ENCODE measurements around the gene DECR2.
"Not testable (repeated sequence)": the region's sequence is repeated elsewhere in the genome, so short reads cannot be mapped to it uniquely, and the experiment has no call there.

The DECR2 gene

GRCh38 chr16:400061-400591 is 1.6 kb upstream of the DECR2 start:
- peak overlapping the region; percentile 89 for H3K4me3 ChIP-seq
- H3K4me1 ChIP-seq = peaks cover 64% of the 10 kb centered on the region
- peaks cover 28% of the 10 kb centered on the region for H4K20me1 ChIP-seq

GRCh38 chr16:404971-405486 is 3.3 kb downstream of the DECR2 start:
- H3K27me3 ChIP-seq = no peaks in the 10 kb centered on the region
- peaks cover 4% of the 10 kb centered on the region for H4K20me1 ChIP-seq
- no peak overlapping the region for H3K4me3 ChIP-seq
- H3K4me1 ChIP-seq = peaks cover 58% of the 10 kb centered on the region
- H3K36me3 ChIP-seq = peaks cover 9% of the 10 kb centered on the region
- H3K9ac ChIP-seq = 0 out of 2 replicates have a peak overlapping the region, but pooled peaks have one; percentile 34
- no peak for TF ChIP-seq Cebpa-rat (IDR thresholded peaks at IDR 0.05)
- no peaks in the 10 kb centered on the region for H3K9me3 ChIP-seq
- H3K4me2 ChIP-seq = peak overlapping the region; percentile 67
- H3K27ac ChIP-seq = 0 out of 2 replicates have a peak overlapping the region, but pooled peaks have one; percentile 31

More at GRCh38 chr16:400061-400591, 1.6 kb upstream of the DECR2 start:
- no peak for TF ChIP-seq Cebpa-rat (IDR thresholded peaks at IDR 0.05)
- H3K27me3 ChIP-seq = no peaks in the 10 kb centered on the region
- H3K36me3 ChIP-seq = peaks cover 26% of the 10 kb centered on the region
- peak overlapping the region; percentile 95 for H3K4me2 ChIP-seq
- no peaks in the 10 kb centered on the region for H3K9me3 ChIP-seq
- H3K9ac ChIP-seq = peak overlapping the region; percentile 88; the same call in 1 of the 2 replicates
- H3K27ac ChIP-seq = peak overlapping the region; percentile 79; the same call in 1 of the 2 replicates

GRCh38 chr16:405548-406506 is 4.1 kb downstream of the DECR2 start:
- no peak for TF ChIP-seq Cebpa-rat (IDR thresholded peaks at IDR 0.05)
- Histone ChIP-seq H3K36me3 (peaks cover 5% of the 10 kb centered on the region), H3K4me1 (peaks cover 58% of the 10 kb centered on the region), H3K4me3 (no peak overlapping the region), H3K27ac (peak overlapping the region; percentile 53), H4K20me1 (no peaks in the 10 kb centered on the region), H3K9ac (0 out of 2 replicates have a peak overlapping the region, but pooled peaks have one; percentile 34), H3K27me3 (no peaks in the 10 kb centered on the region), H3K9me3 (no peaks in the 10 kb centered on the region), H3K4me2 (peak overlapping the region; percentile 67)

GRCh38 chr16:407253-407652 is 5.6 kb downstream of the DECR2 start:
- H3K4me2 ChIP-seq = no peak overlapping the region
- no peak overlapping the region for H3K27ac ChIP-seq
- peaks cover 69% of the 10 kb centered on the region for H3K4me1 ChIP-seq
- H3K36me3 ChIP-seq = peaks cover 5% of the 10 kb centered on the region
- no peaks in the 10 kb centered on the region for H3K9me3 ChIP-seq
- H3K9ac ChIP-seq = no peak overlapping the region
- no peak overlapping the region for H3K4me3 ChIP-seq
- TF ChIP-seq Cebpa-rat (IDR thresholded peaks at IDR 0.05) = no peak
- H3K27me3 ChIP-seq = no peaks in the 10 kb centered on the region
- no peaks in the 10 kb centered on the region for H4K20me1 ChIP-seq

GRCh38 chr16:410516-411178 is 9.0 kb downstream of the DECR2 start:
- no peak for TF ChIP-seq Cebpa-rat (IDR thresholded peaks at IDR 0.05)
- Histone ChIP-seq H3K4me1 (peaks cover 54% of the 10 kb centered on the region), H3K4me3 (peak overlapping the region; percentile 9; the same call in 1 of the 2 replicates), H3K36me3 (peaks cover 5% of the 10 kb centered on the region), H3K9me3 (no peaks in the 10 kb centered on the region), H3K27me3 (no peaks in the 10 kb centered on the region), H3K27ac (peak overlapping the region; percentile 83), H3K4me2 (peak overlapping the region; percentile 68), H4K20me1 (no peaks in the 10 kb centered on the region), H3K9ac (peak overlapping the region; percentile 61)

GRCh38 chr16:411576-412265 is 10.0 kb downstream of the DECR2 start:
- Histone ChIP-seq H3K36me3 (peaks cover 5% of the 10 kb centered on the region), H3K4me2 (peak overlapping the region; percentile 68), H3K4me1 (peaks cover 43% of the 10 kb centered on the region), H3K27me3 (no peaks in the 10 kb centered on the region), H3K9me3 (no peaks in the 10 kb centered on the region), H3K4me3 (no peak overlapping the region; the same call in 1 of the 2 replicates), H3K27ac (peak overlapping the region; percentile 83), H4K20me1 (no peaks in the 10 kb centered on the region), H3K9ac (peak overlapping the region; percentile 61)
- no peak for TF ChIP-seq Cebpa-rat (IDR thresholded peaks at IDR 0.05)

GRCh38 chr16:414395-415169 is 12.9 kb downstream of the DECR2 start:
- Histone ChIP-seq H3K9me3 (no peaks in the 10 kb centered on the region), H4K20me1 (no peaks in the 10 kb centered on the region), H3K4me1 (peaks cover 30% of the 10 kb centered on the region), H3K27me3 (no peaks in the 10 kb centered on the region), H3K9ac (no peak overlapping the region), H3K27ac (no peak overlapping the region), H3K4me3 (no peak overlapping the region), H3K4me2 (no peak overlapping the region), H3K36me3 (no peaks in the 10 kb centered on the region)
- TF ChIP-seq Cebpa-rat (IDR thresholded peaks at IDR 0.05) = no peak

- H3K4me2 ChIP-seq, H3K27ac ChIP-seq, H3K9ac ChIP-seq, H4K20me1 ChIP-seq, H3K9me3 ChIP-seq, H3K27me3 ChIP-seq, H3K36me3 ChIP-seq, H3K4me3 ChIP-seq: not testable (repeated sequence)
- peaks cover 24% of the 10 kb centered on the region for H3K4me1 ChIP-seq
Measured at GRCh38 chr16:415170-415498, 13.4 kb downstream of the DECR2 start.

- H3K9me3 ChIP-seq, H3K9ac ChIP-seq, H3K4me2 ChIP-seq, H3K36me3 ChIP-seq, H3K4me3 ChIP-seq, H3K27ac ChIP-seq: not testable (repeated sequence)
- Histone ChIP-seq H4K20me1 (peaks cover 15% of the 10 kb centered on the region), H3K4me1 (peaks cover 18% of the 10 kb centered on the region), H3K27me3 (peaks cover 20% of the 10 kb centered on the region)
Measured at GRCh38 chr16:422179-422578, 20.5 kb downstream of the DECR2 start.

Measured in BLaER1 (cell line).